ENCODE results near the gene NEUROD1. TPM values are rescaled to one million over a fixed set of nuclear protein-coding genes. Genes with fewer than 3 reads are reported as not detected.

NEUROD1 gene
- not detected in 2 replicates for total RNA-seq (2011; cell fraction: chromatin; rRNA removed; ENCODE audit: low replicate concordance)
- total RNA-seq (2011; cell fraction: nucleolus; rRNA removed), result not detected in 2 replicates
- total RNA-seq (2011; cell fraction: nucleoplasm; rRNA removed), result not detected in 2 replicates
- not detected in 2 replicates for total RNA-seq (2014; rRNA removed)
- not detected in 2 replicates for total RNA-seq (2014; rRNA removed; fragmentation: Illumina TruSeq; extraction: Trizol)
- not detected in 2 replicates for total RNA-seq (2015; rRNA removed; fragmentation: Illumina TruSeq; extraction: Trizol)
- not detected in 2 replicates for total RNA-seq (2021)
- not detected in 2 replicates for polyA plus RNA-seq (2011; rRNA removed)
- not detected in 2 replicates for polyA plus RNA-seq (2011; cell fraction: cytosol; rRNA removed)
- not detected in 2 replicates for polyA plus RNA-seq (2011; cell fraction: nucleus; rRNA removed)
- not detected in 2 replicates for polyA plus RNA-seq (2012)
- polyA plus RNA-seq (2014; fragmentation: Illumina TruSeq; extraction: Trizol), result not detected in 2 replicates
- polyA plus RNA-seq (2014; fragmentation: Nextera tagmentation; extraction: Ambion mirVana), result not detected
- not detected in 2 replicates for polyA plus RNA-seq (2014; rRNA removed)
- not detected in 2 replicates for polyA minus RNA-seq (2011; rRNA and poly(A)+ RNA removed)
- not detected in 2 replicates for polyA minus RNA-seq (2011; cell fraction: cytosol; rRNA and poly(A)+ RNA removed)
- polyA minus RNA-seq (2011; cell fraction: nucleus; rRNA and poly(A)+ RNA removed), result not detected in 2 replicates
- Bru-seq, nascent RNA, result not detected
- not detected for BruChase-seq, experiment 1, labeled RNA remaining after a 2-hour chase
- not detected for BruChase-seq, experiment 2, labeled RNA remaining after a 6-hour chase
- long read RNA-seq, experiment 1, result 0 reads
- long read RNA-seq, experiment 2, result 0 reads
- long read RNA-seq, experiment 3, result 0 reads

- ATAC-seq (no peak), DNase-seq (ENCODE audit: extremely low read depth in 1 of 4, low spot score in 3 of 4) (no peak), FAIRE-seq (no peak)
- Histone ChIP-seq H3K79me2 (ENCODE audit: control insufficient read depth, insufficient read depth, low read length) (no peaks in the 10 kb centered on the region), H3K9me3 (replicated peaks; ENCODE audit: control insufficient read depth, insufficient read depth, low read depth, low read length) (no peaks in the 10 kb centered on the region), H3K4me1 (replicated peaks in 1 of 2; ENCODE audit: control insufficient read depth in 2 of 2, insufficient read depth in 2 of 2, low read length in 2 of 2) (peaks cover 0 to 5% of the 10 kb centered on the region in 2 experiments; a peak in 1 of 5 replicates), H3K36me3 (ENCODE audit: control insufficient read depth, insufficient read depth, low read length) (no peaks in the 10 kb centered on the region), H3K4me3 (no peak within 1 kb of the TSS), H4K20me1 (replicated peaks; ENCODE audit: control insufficient read depth, insufficient read depth, low read length) (no peaks in the 10 kb centered on the region), H2AFZ (ENCODE audit: low read depth, low read length) (no peak within 1 kb of the TSS), H3K4me2 (ENCODE audit: insufficient read depth, low read length) (no peak within 1 kb of the TSS), H3K27ac (ENCODE audit: extremely low read depth, low read depth, low read length) (no peak within 1 kb of the TSS), H3K27me3 (ENCODE audit: control insufficient read depth in 2 of 2, insufficient read depth in 2 of 2, low read length in 2 of 2) (peaks cover 29 to 55% of the 10 kb centered on the region in 2 experiments; a peak in 4 of 5 replicates), H3K9ac (ENCODE audit: insufficient read depth in 1 of 2, low read depth in 2 of 2, low read length in 2 of 2) (no peak within 1 kb of the TSS), H3K9me1 (ENCODE audit: control insufficient read depth, insufficient read depth, low read length) (no peaks in the 10 kb centered on the region)
- WGBS (ENCODE audit: insufficient coverage, low coverage, missing lambda C conversion rate), result 5% methylated on average over 36 of the region's 45 CpGs
- intact Hi-C loops (cut with micrococcal nuclease) (no loop called here), in situ Hi-C loops (cut with MboI) (no loop called here)
- ChIA-PET CTCF (ENCODE audit: low intra/inter-chr PET ratio) (no interaction called here), POLR2A (interaction anchor here (0.6 kb wide), 1 partner anchor 327 kb away, joined by 3 read pairs; no protein-coding TSS in a partner anchor)
- TF ChIP-seq ZFP30 (CRISPR knock-in tag; IDR thresholded peaks at IDR 0.05; ENCODE audit: borderline replicate concordance), result no peak
- TF ChIP-seq, protein P1, sequence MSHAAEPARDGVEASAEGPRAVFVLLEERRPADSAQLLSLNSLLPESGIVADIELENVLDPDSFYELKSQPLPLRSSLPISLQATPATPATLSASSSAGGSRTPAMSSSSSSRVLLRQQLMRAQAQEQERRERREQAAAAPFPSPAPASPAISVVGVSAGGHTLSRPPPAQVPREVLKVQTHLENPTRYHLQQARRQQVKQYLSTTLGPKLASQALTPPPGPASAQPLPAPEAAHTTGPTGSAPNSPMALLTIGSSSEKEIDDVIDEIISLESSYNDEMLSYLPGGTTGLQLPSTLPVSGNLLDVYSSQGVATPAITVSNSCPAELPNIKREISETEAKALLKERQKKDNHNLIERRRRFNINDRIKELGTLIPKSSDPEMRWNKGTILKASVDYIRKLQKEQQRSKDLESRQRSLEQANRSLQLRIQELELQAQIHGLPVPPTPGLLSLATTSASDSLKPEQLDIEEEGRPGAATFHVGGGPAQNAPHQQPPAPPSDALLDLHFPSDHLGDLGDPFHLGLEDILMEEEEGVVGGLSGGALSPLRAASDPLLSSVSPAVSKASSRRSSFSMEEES (CRISPR knock-in tag; IDR thresholded peaks at IDR 0.05), result peak; percentile 39; the same call in 1 of the 2 replicates
- TF ChIP-seq EWSR1 (IDR thresholded peaks at IDR 0.05; ENCODE audit: borderline replicate concordance, low read depth, partially characterized antibody), result no peak
- TF ChIP-seq RAD51 (IDR thresholded peaks at IDR 0.05; ENCODE audit: borderline replicate concordance, low read depth), result peak; percentile 33; the same call in 1 of the 2 replicates
- TF ChIP-seq ZNF197 (CRISPR knock-in tag; IDR thresholded peaks at IDR 0.05; ENCODE audit: low read depth), result no peak
- peak; percentile 46 for TF ChIP-seq USF2 (CRISPR knock-in tag; IDR thresholded peaks at IDR 0.05)
- BruUV-seq (replicated peaks), result no TSS peak
Observed at GRCh38 chr2:181680055-181680936, at the start of gene NEUROD1. NEUROD1 (minus strand) TSS chr2:181680517; CDS start chr2:181678860, 1,657 bp downstream.
